Adrenal gland (tissue), 12 donors: ENCODE data around the gene PLEKHA7. TPM values are rescaled to one million over a fixed set of nuclear protein-coding genes. Genes with fewer than 3 reads are reported as not detected.
A peak's percentile ranks its signal among the peaks of the same experiment; 100 is the strongest.

Experiments used
- DNase-seq, 7 donors: peaks; one replicate each; pipeline ENCODE4 v3.0.0-alpha.2; 2019 to 2020
- H3K27ac ChIP-seq, 5 donors: fragments of 200-600 bp; sonication (generic) in 4 of 5; 1 replicate in 3 of 5; 2 replicates in 2 of 5; pipeline versions ENCODE4 v1.5.1 to v1.8.0; 2016 to 2020; ENCODE audit warnings: mild to moderate bottlenecking in 1 of 5
- H3K27me3 ChIP-seq: fragments of 200-600 bp; 2 replicates; pipeline ENCODE4 v1.8.0; 2021
- H3K36me3 ChIP-seq, 2 donors: fragments of 200-600 bp; replicated peaks in 1 of 2; 1 replicate in 1 of 2; 2 replicates in 1 of 2; pipeline versions ENCODE4 v1.5.1 to v1.8.0; 2018 to 2022
- H3K4me1 ChIP-seq, 2 donors: fragments of 200-600 bp; replicated peaks in 1 of 2; 1 replicate in 1 of 2; 2 replicates in 1 of 2; pipeline versions ENCODE4 v1.5.1 to v1.8.0; 2018 to 2021
- H3K4me3 ChIP-seq, 4 donors: fragments of 200-600 bp; sonication (generic) in 3 of 4; one replicate each; pipeline ENCODE4 v1.5.1; 2016 to 2018
- H3K9me3 ChIP-seq, 3 donors: fragments of 200-600 bp; sonication (generic) in 1 of 3; replicated peaks in 1 of 3; 1 replicate in 2 of 3; 2 replicates in 1 of 3; pipeline versions ENCODE4 v1.5.1 to v1.8.0; 2016 to 2021
- CTCF ChIP-seq, 6 experiments: fragments of 450-650 bp in 4 of 6; fragments of 200-600 bp in 2 of 6; sonication (generic) in 1 of 6; IDR thresholded peaks; 1 replicate in 5 of 6; 2 replicates in 1 of 6; pipeline versions ENCODE4 v1.5.1 to v1.8.0; 2016 to 2021; ENCODE audit warnings: antibody characterized with exemption in 6 of 6, mild to moderate bottlenecking in 2 of 6, moderate library complexity in 1 of 6
- POLR2A ChIP-seq, 2 donors: fragments of 450-650 bp; IDR thresholded peaks; one replicate each; pipeline ENCODE4 v1.6.1; 2017; ENCODE audit warnings: antibody characterized with exemption in 2 of 2, mild to moderate bottlenecking in 2 of 2, moderate library complexity in 1 of 2
- WGBS, 4 donors: extraction: QIAGEN DNeasy Blood & Tissue Kit in 2 of 4; methylation state at CpG; one replicate each; pipeline versions ENCODE4 v1.1.5 to v1.1.7; 2013 to 2017; 5-methylcytosine and 5-hydroxymethylcytosine counted together
- intact Hi-C, 2 donors: fragments of 100-400 bp; cut with DNase I; formaldehyde crosslinking; loops; one replicate each; pipeline versions ENCODE4 v1.14.1 to v1.15.0; 2022 to 2023
- polyA plus RNA-seq, 3 donors: library from polyadenylated mRNA; stranded (reverse); fragments of 200-250 nt in 2 of 3; fragments of 350-450 nt in 1 of 3; fragmentation: Illumina TruSeq in 1 of 3; extraction: RNeasy Lipid Tissue Mini Kit (QIAGEN cat#74804) in 1 of 3; gene quantifications; one replicate each; pipeline ENCODE4 v1.2.3, GENCODE V29; 2013 to 2014
- total RNA-seq, 9 donors: library from RNA; depleted of rRNA in 4 of 9; stranded (reverse); fragments of >200 nt in 4 of 9; fragments of 120-200 nt in 1 of 9; fragmentation: NEBNext Ultra II Directional in 1 of 9; extraction: Animal tissue kit (Norgen Biotek cat#: 25700) in 1 of 9; gene quantifications; one replicate each; pipeline versions ENCODE4 v1.1.0 to v1.2.4, GENCODE V29; 2013 to 2023
- donor health status: healthy with polysubstance abuse.
- donor health status: Bipolar disorder and iron deficiency.
- donor health status: DM: yes; HTN: yes; CAD: no.
- donor health status: DM: no; HTN: no; CAD: no.
- donor health status: DM: no; HTN: no; CAD: no.
- donor health status: DM: yes; HTN: yes; CAD: no.

The PLEKHA7 gene
- total and polyA plus RNA-seq, 12 donors = 0.54 to 23.7 (median 2.7) TPM

- Histone ChIP-seq H3K27ac (no peak overlapping the region), H3K4me1 (no peaks in the 10 kb centered on the region), H3K36me3 (no peaks in the 10 kb centered on the region), H3K4me3 (no peak overlapping the region), H3K9me3 (no peaks in the 10 kb centered on the region), H3K27me3 (no peaks in the 10 kb centered on the region)
- no peak for DNase-seq
- intact Hi-C loops = no loop called here
- WGBS, 4 donors = 86 to 97% (median 92%) methylated on average over 1 of the region's 1 CpG
- no peak for TF ChIP-seq CTCF (IDR thresholded peaks at IDR 0.05)
- no peak for TF ChIP-seq POLR2A (IDR thresholded peaks at IDR 0.05)
These were observed 182.0 kb downstream of the PLEKHA7 start for GRCh38 chr11:16832193-16832539.

- Histone ChIP-seq H3K4me1 (no peaks in the 10 kb centered on the region), H3K27me3 (no peaks in the 10 kb centered on the region), H3K4me3 (no peak overlapping the region), H3K9me3 (no peaks in the 10 kb centered on the region), H3K27ac (no peak overlapping the region), H3K36me3 (no peaks in the 10 kb centered on the region)
- peak in 1 of 7 donors; percentile 22 for DNase-seq
- WGBS, 4 donors = 79 to 82% (median 81%) methylated on average over 9 to 10 of the region's 10 CpGs
- intact Hi-C loops = no loop called here
- TF ChIP-seq CTCF (IDR thresholded peaks at IDR 0.05) = no peak
These were observed 182.7 kb downstream of the PLEKHA7 start for GRCh38 chr11:16831316-16832192.

GRCh38 chr11:16827139-16827538 is 187.1 kb downstream of the PLEKHA7 start:
- TF ChIP-seq POLR2A (IDR thresholded peaks at IDR 0.05) (no peak), CTCF (IDR thresholded peaks at IDR 0.05) (no peak)
- no peak for DNase-seq
- Histone ChIP-seq H3K9me3 (no peaks in the 10 kb centered on the region), H3K27ac (no peak overlapping the region), H3K4me1 (no peaks in the 10 kb centered on the region), H3K4me3 (no peak overlapping the region), H3K27me3 (no peaks in the 10 kb centered on the region), H3K36me3 (no peaks in the 10 kb centered on the region)
- 53 to 91% (median 76%) methylated on average over 2 of the region's 2 CpGs for WGBS, 4 donors
- intact Hi-C loops = loop anchor here in 1 of 2 donors (10.0 kb wide), 1 partner anchor 48 kb away; no protein-coding TSS in a partner anchor

GRCh38 chr11:16825968-16826367 is 188.2 kb downstream of the PLEKHA7 start:
- TF ChIP-seq POLR2A (IDR thresholded peaks at IDR 0.05) (no peak), CTCF (IDR thresholded peaks at IDR 0.05) (no peak)
- Histone ChIP-seq H3K27me3 (no peaks in the 10 kb centered on the region), H3K4me3 (no peak overlapping the region), H3K9me3 (no peaks in the 10 kb centered on the region), H3K36me3 (no peaks in the 10 kb centered on the region), H3K4me1 (no peaks in the 10 kb centered on the region), H3K27ac (no peak overlapping the region)
- no peak for DNase-seq
- intact Hi-C loops = loop anchor here in 1 of 2 donors (10.0 kb wide), 1 partner anchor 49 kb away; no protein-coding TSS in a partner anchor
- WGBS, 4 donors = 81 to 91% (median 89%) methylated on average over 7 to 9 of the region's 9 CpGs
